GM21528 (cell line): ENCODE results near the gene SPTBN4.
"Not testable (repeated sequence)": the region's sequence is repeated elsewhere in the genome, so short reads cannot be mapped to it uniquely, and the experiment has no call there.

Experiments used
- ATAC-seq: cut with Tn5 transposase; IDR thresholded peaks from one replicate; pipeline ENCODE4 v1.9.1; 2021; ENCODE audit warnings: mild to moderate bottlenecking, moderate library complexity; ENCODE audit not compliant: unreplicated experiment, low FRiP score

The SPTBN4 gene

DNA sequence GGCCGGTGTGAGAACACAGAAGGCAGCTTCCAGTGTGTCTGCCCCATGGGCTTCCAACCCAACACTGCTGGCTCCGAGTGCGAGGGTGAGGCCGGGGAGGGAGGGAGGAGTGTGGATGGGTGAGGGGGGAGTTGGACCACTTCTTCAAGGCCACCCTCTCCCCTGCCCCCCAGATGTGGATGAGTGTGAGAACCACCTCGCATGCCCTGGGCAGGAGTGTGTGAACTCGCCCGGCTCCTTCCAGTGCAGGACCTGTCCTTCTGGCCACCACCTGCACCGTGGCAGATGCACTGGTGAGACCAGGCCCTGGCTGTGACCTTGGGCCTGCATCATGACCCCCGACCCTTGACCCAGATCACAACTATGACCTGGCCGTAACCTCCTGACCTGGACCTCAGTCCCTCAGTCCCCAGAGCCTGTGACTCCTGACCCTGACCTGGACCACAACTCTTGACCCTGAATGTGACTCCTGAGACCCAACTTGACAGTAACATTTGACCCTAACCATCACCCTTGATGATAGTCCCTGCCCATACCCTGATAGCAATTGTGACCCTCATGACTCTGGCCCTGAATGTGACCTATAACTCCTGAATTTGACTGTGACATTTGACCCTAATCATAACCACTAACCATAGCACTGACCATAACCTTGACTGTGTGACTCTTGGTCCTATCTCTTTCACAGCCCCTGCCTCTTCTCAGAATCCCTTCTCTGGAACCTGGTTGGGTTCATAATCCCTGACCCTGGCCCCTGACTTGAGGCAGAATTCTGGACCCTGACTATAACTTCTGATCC lies 145.3 kb downstream of the SPTBN4 start:
- no peak for ATAC-seq

DNA sequence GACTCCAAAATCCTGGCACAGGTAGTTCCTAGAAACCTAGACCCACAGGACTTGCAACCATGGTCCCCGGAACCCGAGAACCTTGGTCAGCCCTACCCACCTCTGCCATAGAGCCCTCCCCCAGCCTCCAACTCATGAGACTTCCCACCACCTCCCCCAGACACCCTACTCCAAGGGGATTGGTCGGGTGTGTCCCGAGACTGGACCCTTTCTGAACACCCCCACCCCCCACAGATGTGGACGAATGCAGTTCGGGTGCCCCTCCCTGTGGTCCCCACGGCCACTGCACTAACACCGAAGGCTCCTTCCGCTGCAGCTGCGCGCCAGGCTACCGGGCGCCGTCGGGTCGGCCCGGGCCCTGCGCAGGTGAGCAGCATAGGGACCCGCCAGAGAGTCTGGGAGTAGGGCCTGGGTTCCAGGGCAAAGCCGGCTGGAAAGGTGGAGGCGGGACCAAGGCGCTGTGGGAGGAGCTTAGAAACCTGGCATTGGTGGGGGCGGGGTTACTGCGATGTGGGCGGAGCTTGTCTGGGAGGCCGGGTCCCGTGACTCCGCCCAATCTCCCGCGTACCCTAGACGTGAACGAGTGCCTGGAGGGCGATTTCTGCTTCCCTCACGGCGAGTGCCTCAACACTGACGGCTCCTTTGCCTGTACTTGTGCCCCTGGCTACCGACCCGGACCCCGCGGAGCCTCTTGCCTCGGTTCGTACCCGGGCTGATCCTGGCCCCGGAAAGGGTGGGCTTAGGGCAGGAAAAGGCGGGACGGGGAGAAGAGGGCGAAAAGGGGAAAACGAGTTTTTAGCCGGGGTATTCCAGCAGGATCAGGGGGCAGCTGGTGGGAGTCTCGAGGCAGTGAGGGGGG lies 146.3 kb downstream of the SPTBN4 start:
- no peak for ATAC-seq

DNA sequence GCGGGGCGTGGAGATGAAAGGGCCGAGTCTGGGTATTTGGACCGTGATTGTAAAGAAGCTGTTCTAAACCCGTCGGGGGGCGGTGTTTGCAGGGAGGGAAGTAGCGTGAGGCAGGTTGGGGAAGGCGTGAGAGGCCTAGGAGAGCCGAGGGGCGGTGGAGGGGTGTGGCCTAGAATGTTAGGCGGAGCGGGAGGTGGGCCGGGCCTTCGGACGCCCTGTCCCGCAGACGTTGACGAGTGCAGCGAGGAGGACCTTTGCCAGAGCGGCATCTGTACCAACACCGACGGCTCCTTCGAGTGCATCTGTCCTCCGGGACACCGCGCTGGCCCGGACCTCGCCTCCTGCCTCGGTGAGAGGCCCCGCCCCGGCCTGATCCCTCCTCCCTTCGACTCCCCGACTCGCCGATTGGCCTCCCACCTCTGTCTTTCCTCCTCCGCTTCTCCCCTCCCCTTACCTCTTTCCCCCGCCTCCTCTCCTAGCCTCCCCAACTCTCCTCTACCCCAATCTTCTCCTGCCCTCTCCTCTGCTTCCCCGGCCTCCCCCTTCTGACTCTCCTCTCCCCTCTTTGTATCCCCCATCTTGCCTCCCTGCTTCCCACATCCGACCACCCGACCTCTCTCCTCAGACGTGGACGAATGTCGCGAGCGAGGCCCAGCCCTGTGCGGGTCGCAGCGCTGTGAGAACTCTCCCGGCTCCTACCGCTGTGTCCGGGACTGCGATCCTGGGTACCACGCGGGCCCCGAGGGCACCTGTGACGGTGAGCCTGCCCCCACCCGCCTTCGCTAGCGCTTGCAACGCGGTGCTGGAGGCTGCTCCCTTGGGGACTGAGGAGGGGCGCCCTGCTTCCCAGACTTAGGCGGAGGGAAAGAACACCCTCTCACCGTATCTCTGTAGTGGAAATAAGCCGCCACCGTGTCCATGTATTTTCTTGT lies 147.2 kb downstream of the SPTBN4 start:
- peak; percentile 45 for ATAC-seq

DNA sequence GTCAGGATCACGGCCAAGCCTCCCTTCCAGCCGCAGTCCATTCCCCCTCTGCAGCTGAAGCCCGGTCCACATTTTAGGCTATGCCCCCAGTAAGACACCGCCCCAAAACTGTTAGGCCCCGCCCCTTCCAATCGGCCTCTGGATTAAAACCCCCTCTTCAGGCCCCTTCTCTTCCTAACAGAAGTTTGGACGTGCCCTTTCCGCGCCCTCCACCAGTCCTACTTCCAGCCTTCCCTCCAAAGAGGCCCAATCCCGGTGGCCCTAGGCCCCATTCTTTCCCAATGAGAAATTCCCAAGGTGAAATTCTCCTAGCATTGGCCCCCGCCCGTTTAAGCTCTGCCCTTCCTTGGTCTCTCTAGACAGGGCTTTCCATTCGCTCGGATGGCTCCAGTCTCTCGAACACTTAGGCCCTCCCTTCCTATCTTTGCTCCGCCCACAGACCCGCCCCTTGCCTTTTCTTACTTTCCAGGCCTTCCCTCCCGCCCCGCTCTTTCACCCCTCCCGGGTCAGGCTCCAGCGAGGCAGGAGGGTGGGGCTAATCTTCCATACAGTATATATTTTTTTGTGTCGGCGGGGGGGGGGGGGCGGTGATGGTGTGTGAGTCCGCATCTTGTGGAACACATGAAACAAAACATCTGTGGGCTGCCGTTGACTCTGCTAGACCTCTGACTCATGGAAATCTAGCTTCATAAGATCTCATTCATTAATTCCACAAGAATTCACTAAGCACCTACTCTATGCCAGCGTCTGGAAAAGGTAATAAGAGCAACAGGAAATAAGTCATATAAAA lies 148.0 kb downstream of the SPTBN4 start:
- no peak for ATAC-seq

DNA sequence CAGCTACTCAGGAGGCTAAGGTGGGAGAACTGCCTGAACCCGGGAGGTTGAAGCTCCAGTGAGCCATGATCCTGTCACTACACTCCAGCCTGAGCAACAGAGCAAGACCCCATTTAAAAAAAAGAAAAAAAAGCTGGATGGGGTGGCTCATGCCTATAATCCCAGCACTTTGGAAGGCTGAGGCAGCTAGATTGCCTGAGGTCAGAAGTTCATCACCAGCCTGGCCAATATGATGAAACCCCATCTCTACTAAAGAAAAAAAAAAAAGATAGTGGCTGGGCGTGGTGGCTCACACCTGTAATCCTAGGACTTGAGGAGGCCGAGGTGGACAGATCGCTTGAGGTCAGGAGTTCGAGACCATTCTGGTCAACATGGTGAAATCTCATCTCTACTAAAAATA lies 149.4 kb downstream of the SPTBN4 start:
- no peak for ATAC-seq

DNA sequence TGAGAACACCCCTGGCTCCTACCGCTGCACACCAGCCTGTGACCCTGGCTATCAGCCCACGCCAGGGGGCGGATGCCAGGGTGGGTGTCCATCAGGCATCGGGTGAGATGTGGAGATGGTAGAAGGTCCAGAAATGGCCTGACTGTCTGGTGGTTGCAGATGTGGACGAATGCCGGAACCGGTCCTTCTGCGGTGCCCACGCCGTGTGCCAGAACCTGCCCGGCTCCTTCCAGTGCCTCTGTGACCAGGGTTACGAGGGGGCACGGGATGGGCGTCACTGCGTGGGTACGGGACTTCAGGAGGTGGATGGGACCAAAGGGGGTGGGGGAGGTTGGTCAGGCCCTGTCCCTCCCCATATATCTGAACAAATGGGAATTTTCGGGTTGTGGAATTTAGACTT lies 150.1 kb downstream of the SPTBN4 start:
- no peak for ATAC-seq

DNA sequence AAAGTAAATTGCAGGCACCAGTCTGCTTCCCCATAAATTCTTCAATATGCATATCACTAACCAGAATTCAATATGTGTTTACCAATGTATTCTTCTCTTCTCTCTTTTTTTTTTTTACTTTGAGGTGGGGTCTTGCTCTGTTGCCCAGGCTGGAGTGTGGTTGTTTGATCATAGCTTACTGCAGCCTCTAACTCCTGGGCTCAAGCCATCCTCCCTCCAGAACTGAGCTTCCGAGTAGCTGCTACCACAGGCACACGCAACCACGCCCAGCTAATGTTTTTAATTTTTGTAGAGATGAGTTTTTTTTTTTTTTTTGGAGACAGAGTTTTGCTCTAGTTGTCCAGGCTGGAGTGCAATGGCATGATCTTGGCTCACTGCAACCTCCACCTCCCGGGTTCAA lies 151.2 kb downstream of the SPTBN4 start:
- no peak for ATAC-seq

DNA sequence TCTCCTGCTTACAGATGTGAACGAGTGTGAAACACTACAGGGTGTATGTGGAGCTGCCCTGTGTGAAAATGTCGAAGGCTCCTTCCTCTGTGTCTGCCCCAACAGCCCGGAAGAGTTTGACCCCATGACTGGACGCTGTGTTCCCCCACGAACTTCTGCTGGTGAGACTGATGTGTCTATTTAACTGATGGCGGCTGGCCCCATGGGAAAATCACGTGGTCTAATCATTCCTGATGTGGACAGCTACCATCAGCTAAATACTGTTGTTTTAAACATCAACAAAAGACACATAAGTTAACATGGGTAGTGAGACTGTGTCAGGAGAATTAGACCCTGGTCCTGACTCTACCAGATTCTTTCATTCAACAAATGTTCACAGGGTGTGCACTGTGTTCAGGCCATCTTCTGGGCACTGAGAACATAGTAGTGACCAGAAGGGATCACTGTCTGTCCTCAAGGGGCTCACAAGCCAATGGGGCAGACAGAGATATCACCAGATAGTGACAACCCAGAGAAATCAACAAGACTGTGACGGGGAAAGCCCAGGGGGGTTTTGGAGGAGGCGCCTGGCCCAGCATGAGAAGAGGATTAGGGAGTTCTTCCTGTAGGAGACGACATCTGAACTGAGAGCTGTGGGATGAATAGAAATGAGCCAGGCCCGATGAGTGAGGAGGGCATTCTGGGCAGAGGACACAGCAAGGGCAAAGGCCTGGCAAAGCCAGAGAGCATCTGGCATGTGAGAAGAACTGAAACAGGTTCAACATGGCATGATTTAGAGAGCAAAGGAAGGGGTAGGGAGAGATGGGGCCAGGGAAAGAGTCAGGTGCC lies 152.7 kb downstream of the SPTBN4 start:
- ATAC-seq, result no peak

DNA sequence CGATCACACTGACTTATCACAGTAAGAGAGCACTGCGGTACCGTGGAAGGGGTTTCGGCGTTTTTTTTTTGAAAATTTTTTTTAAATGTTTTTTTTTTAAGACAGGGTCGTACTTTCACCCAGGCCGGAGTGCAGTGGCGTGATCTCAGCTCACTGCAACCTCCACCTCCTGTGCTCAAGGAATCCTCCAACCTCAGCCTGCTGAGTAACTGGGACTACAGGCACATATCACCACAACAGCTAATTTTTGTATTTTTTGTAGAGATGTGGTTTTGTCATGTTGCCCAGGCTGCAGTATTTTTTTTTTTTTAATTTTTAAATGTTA lies 153.3 kb downstream of the SPTBN4 start:
- no peak for ATAC-seq

DNA sequence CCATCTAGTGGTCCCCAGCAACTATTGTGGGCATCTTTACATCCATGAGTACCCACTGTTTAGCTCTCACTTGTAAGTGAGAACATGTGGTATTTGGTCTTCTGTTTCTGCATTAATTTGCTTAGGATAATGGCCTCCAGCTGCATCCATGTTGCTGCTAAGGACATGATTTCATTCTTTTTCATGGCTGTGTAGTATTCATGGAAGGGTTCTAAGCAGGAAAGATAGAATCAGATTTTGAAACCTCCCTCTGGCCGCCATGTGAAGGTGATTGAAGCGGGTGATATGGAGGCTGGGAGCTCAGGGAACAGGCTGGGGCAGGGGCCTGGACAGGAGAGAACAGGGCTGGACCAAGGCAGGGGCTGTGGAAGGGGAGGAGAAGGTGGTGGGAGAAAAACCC lies 154.5 kb downstream of the SPTBN4 start:
- ATAC-seq, result no peak

DNA sequence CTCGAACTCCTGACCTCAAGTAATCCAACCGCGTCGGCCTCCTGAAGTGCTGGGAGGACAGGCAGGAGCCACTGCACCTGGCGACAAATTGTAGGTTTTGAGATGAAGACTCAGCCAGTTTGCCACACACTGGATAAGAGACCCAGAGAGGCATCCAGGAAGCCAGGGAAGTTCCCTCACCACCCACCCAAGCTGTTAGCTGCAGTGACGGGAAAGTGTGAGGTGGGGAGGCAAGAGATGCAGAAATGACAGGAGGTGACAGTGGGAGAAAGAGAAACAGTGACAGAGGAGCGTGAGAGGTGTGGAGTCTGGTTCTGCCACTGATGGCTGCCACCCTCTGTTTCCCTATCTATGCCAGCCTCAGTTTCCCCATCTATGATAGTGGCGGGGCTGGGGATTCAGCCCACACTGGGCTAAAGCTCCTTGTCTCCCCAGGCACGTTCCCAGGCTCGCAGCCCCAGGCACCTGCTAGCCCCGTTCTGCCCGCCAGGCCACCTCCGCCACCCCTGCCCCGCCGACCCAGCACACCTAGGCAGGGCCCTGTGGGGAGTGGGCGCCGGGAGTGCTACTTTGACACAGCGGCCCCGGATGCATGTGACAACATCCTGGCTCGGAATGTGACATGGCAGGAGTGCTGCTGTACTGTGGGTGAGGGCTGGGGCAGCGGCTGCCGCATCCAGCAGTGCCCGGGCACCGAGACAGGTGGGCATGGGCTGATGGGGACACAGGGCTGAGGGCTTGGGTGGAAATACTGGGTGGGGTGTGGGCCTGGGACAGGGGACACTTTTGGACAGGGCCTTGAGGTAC lies 155.4 kb downstream of the SPTBN4 start:
- ATAC-seq, result no peak

DNA sequence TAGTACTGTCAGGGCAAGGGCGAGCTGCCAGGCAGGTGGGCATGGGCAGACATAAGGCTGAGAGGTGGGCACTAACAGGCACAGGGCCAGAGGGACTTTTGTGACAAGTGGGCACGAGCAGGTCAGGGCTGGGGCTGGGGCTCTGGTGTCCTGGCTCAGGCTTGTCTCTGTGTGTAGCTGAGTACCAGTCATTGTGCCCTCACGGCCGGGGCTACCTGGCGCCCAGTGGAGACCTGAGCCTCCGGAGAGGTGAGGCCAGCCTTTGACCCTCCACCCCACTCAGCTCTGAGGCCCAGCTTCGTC lies 155.9 kb downstream of the SPTBN4 start:
- no peak for ATAC-seq

DNA sequence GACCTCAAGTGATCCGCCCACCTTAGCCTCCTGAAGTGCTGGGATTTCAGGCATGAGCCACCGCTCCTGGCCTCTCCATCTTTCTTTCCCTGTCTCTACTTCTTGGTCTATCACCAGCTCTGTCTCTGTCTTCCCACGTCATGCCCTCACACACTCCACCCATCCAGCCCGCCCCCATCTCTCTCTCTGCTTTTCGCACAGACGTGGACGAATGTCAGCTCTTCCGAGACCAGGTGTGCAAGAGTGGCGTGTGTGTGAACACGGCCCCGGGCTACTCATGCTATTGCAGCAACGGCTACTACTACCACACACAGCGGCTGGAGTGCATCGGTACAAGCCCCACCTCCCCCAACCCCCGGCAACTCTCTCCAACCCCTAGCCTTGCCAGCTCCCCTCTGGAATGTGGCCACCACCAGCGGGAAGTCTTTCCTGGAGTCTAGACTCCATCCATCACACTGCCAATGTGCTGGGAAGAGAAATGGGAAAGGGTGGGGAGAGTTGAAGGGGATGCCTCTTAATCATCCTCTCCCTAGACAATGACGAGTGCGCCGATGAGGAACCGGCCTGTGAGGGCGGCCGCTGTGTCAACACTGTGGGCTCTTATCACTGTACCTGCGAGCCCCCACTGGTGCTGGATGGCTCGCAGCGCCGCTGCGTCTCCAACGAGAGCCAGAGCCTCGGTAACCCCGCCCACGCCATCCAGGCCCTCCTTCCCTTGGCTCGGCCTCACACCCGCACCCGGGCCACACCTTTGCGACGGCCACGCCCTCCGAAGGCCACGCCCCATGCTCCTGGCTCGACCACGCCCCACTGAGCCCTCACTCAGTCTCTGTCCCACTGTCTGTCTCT lies 156.8 kb downstream of the SPTBN4 start:
- no peak for ATAC-seq

DNA sequence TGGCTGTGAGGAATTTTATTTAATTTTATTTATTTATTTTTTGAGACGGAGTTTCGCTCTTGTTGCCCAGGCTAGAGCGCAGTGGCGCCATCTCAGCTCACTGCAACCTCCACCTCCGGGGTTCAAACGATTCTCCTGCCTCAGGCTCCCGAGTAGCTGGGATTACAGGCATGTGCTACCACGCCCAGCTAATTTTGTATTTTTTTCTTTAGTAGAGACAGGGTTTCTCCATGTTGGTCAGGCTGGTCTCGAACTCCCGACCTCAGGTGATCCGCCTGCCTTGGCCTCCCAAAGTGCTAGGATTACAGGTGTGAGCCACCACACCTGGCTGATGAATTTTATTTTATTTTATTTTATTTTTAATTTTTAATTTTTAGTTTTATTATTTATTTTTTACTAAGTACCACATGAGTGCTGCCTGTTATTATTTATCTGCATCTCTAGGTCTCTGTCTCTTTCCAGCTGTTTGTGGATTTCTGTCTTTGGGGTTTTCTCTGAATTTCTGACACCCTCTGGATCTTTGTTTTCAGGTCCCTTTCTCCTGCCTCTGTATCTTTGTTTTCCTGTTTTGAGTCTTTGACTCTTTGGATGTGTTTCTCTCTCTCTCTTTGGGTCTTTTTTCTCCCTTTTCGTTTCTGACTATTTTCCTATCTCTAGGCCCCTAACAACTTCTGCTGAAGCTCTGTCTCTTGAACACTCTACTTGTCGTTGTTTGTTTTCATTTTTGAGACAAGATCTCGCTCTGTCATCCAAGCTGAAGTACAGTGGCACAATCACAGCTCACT lies 157.8 kb downstream of the SPTBN4 start:
- not testable (repeated sequence) for ATAC-seq

DNA sequence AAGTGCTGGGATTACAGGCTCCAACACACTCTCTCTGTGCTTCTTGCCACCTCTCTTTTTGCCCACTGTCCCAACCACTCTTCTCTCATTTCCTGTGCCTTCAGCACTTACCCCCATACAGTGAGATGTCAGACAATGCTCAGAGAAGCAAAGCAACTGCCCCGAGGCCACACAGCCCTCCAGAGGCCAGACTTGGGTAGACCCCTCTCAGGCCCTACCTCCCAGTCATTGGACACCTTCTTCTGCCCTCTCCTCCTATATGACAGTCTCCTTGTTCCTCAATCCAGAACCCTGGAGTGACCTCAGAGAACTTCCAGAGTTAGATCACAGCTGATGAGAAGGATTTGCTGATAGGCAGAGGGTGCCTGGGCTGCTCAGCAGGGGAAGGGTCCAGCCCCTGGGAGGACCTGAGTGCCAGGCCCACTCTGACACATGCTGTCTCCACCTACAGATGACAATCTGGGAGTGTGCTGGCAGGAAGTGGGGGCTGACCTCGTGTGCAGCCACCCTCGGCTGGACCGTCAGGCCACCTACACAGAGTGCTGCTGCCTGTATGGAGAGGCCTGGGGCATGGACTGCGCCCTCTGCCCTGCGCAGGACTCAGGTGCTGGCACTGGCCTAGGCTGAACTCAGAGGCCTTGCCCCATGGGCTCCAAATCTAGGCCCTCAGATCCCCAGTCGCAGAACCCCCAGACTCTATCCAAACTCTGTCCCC lies 158.8 kb downstream of the SPTBN4 start:
- no peak for ATAC-seq
